Stimulated activated naive CD8-positive, alpha-beta T cell treated with anti-CD3 and anti-CD28 coated beads, Interleukin-15, amount 100 ng/mL, for 72 hours (primary cell): Measurements from ENCODE around the gene SAMD3.
A peak's percentile ranks its signal among the peaks of the same experiment; 100 is the strongest.
"Not testable (repeated sequence)": the region's sequence is repeated elsewhere in the genome, so short reads cannot be mapped to it uniquely, and the experiment has no call there.

Source experiments
- ATAC-seq: fragments of 150-1000 bp; cut with Tn5 transposase; 2 replicates; pipeline ENCODE4 v1.10.0; 2021; ENCODE audit warnings: mild to moderate bottlenecking, moderate library complexity
- DNase-seq, 2 donors: peaks; one replicate each; pipeline ENCODE4 v3.0.0; 2021 to 2022
- H3K27ac Mint-ChIP-seq, 2 donors: one replicate each; pipeline ENCODE4 v1.8.0; 2022; ENCODE audit warnings: mild to moderate bottlenecking in 2 of 2, mixed read lengths in 2 of 2, moderate library complexity in 2 of 2
- H3K27me3 Mint-ChIP-seq: one replicate; pipeline ENCODE4 v1.8.0; 2022; ENCODE audit warnings: mixed read lengths
- H3K4me1 Mint-ChIP-seq: one replicate; pipeline ENCODE4 v1.8.0; 2022; ENCODE audit warnings: mild to moderate bottlenecking, mixed read lengths
- H3K4me3 Mint-ChIP-seq, 2 donors: one replicate each; pipeline ENCODE4 v1.8.0; 2022; ENCODE audit warnings: mild to moderate bottlenecking in 2 of 2, mixed read lengths in 2 of 2, moderate library complexity in 1 of 2
- H3K9me3 Mint-ChIP-seq, 2 donors: one replicate each; pipeline ENCODE4 v1.8.0; 2022; ENCODE audit warnings: mixed read lengths in 2 of 2

The SAMD3 gene

GRCh38 chr6:130222775-130223174 lies at the start of gene SAMD3:
TSS of gene SAMD3 (minus strand) at chr6:130222951. CDS start at chr6:130215273, 7,678 bp downstream.
- no peak within 1 kb of the TSS for H3K4me3 Mint-ChIP-seq
- peaks cover 22% of the 10 kb centered on the region for H3K4me1 Mint-ChIP-seq
- no peaks in the 10 kb centered on the region for H3K27me3 Mint-ChIP-seq
- no peak for ATAC-seq
- no peak for DNase-seq
- peaks cover 7 to 10% of the 10 kb centered on the region in 2 donors for H3K9me3 Mint-ChIP-seq
- peak within 1 kb of the TSS in 1 of 2 donors; percentile 27 for H3K27ac Mint-ChIP-seq

- H3K4me1 Mint-ChIP-seq: no peaks in the 10 kb centered on the region
- ATAC-seq (no peak), DNase-seq (no peak)
- no peak overlapping the region for H3K27ac Mint-ChIP-seq
- H3K27me3 Mint-ChIP-seq: no peaks in the 10 kb centered on the region
- no peak overlapping the region for H3K4me3 Mint-ChIP-seq
- H3K9me3 Mint-ChIP-seq: peaks cover 16 to 22% of the 10 kb centered on the region in 2 donors
Observed at GRCh38 chr6:130269969-130270635, 47.4 kb upstream of the SAMD3 start.

DNA sequence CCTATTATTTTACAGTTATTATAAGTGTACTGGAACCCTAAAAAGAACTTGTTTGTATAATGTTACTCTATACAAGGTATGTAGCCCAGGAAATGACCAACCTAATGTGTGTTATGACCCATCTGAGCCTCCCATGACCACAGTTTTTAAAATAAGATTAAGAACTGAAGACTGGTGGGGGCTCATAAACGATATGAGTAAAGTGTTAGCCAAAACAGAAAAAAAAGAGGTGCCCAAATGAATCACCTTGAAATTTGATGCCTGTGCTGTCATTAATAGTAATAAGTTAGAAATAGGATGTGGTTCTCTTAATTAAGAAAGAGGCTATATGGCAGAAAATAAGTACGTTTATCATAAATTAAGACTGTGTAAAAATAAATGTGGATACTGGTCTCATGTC lies 42.8 kb upstream of the SAMD3 start:
- ATAC-seq, H3K4me1 Mint-ChIP-seq, H3K27me3 Mint-ChIP-seq, H3K4me3 Mint-ChIP-seq, H3K27ac Mint-ChIP-seq, DNase-seq: not testable (repeated sequence)
- peaks cover 8 to 22% of the 10 kb centered on the region in 2 donors for H3K9me3 Mint-ChIP-seq

GRCh38 chr6:130262008-130262407 lies 39.3 kb upstream of the SAMD3 start:
- ATAC-seq (no peak), DNase-seq (no peak)
- no peaks in the 10 kb centered on the region for H3K27me3 Mint-ChIP-seq
- H3K27ac Mint-ChIP-seq: no peak overlapping the region
- H3K4me3 Mint-ChIP-seq: no peak overlapping the region
- peaks cover 24% of the 10 kb centered on the region for H3K4me1 Mint-ChIP-seq
- peaks cover 13 to 41% of the 10 kb centered on the region in 2 donors for H3K9me3 Mint-ChIP-seq

- Mint-ChIP-seq H3K27ac (peak overlapping the region in 1 of 2 donors; percentile 36), H3K4me1 (peaks cover 24% of the 10 kb centered on the region), H3K4me3 (peak overlapping the region in 1 of 2 donors; percentile 7), H3K9me3 (peaks cover 13 to 41% of the 10 kb centered on the region in 2 donors)
- not testable (repeated sequence) for DNase-seq, ATAC-seq, H3K27me3 Mint-ChIP-seq
Observed at GRCh38 chr6:130261558-130261957, 38.8 kb upstream of the SAMD3 start.

DNA sequence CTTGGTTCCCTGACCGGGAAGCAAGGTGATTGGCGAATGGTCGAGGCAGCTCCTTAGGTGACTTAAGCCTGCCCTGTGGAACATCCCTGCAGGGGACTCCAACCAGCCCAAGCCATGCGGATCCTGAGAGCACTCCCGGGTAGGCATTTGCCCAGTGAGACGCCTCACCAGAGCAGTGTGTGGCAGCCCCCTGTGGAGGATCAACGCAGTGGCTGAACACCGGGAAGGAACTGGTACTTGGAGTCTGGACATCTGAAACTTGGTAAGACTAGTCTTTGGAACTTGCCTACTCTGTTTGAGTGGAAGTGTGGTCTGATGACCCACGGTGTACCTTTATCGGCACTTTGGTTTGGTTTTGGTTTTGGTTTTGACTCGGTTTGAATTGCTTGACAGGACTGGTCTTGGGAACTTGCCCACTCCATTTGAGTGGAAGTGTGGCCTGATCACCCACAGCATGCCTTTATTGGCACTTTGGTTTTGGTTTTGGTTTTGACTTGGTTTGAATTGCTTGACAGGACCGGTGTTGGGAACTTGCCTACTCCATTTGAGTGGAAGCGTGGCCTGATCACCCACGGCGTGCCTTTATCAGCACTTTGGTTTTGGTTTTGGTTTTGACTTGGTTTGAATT lies 38.0 kb upstream of the SAMD3 start:
- ATAC-seq, H3K27me3 Mint-ChIP-seq, DNase-seq, H3K27ac Mint-ChIP-seq: not testable (repeated sequence)
- peaks cover 13 to 41% of the 10 kb centered on the region in 2 donors for H3K9me3 Mint-ChIP-seq
- H3K4me1 Mint-ChIP-seq: peaks cover 24% of the 10 kb centered on the region
- peak overlapping the region in 1 of 2 donors; percentile 7 for H3K4me3 Mint-ChIP-seq

DNA sequence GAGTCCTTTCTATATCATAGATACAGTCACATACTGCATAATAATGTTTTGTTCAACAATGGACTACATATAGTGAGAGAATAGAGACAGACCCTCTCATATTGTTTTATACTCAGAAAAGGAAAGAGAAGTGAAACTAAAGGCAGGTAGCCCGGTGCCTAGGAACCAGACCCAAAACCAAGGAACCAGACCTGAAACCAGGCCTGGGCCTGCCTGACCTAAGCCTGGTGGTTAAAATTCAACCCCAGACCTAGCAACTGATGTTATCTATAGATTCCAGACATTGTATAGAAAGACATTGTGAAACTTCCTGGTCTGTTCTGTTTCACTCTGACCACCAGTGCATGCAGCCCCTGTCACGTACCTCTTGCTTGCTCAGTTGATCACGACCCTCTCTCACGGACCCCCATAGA lies 37.3 kb upstream of the SAMD3 start:
- H3K4me3 Mint-ChIP-seq, ATAC-seq, H3K27me3 Mint-ChIP-seq: not testable (repeated sequence)
- H3K9me3 Mint-ChIP-seq: peaks cover 13 to 41% of the 10 kb centered on the region in 2 donors
- H3K27ac Mint-ChIP-seq: peak overlapping the region in 1 of 2 donors; percentile 12
- peaks cover 24% of the 10 kb centered on the region for H3K4me1 Mint-ChIP-seq
- peak in 1 of 2 donors; percentile 24 for DNase-seq

DNA sequence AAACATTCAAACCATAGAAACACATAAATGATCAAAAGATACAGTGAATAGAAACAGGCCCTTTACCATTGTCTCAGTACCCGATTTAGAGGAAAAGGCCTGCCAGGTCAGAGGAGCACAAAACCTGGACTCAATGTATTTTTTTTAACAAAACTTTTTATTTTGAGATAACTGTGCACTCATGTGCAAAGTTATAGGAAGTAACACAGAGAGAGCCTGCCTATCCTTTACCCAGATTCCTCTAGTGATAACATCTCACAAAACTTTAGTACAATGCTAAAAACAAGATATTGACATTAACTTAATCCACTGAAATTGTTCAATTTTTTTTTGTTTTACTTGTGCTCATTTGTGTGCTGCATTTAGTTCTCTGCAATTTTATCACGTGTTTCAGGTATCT lies 36.8 kb upstream of the SAMD3 start:
- no peaks in the 10 kb centered on the region for H3K27me3 Mint-ChIP-seq
- DNase-seq (no peak), ATAC-seq (no peak)
- no peak overlapping the region for H3K27ac Mint-ChIP-seq
- no peak overlapping the region for H3K4me3 Mint-ChIP-seq
- peaks cover 13 to 41% of the 10 kb centered on the region in 2 donors for H3K9me3 Mint-ChIP-seq
- peaks cover 24% of the 10 kb centered on the region for H3K4me1 Mint-ChIP-seq

- no peak for ATAC-seq
- Mint-ChIP-seq H3K27me3 (no peaks in the 10 kb centered on the region), H3K9me3 (peaks cover 13 to 39% of the 10 kb centered on the region in 2 donors), H3K27ac (no peak overlapping the region), H3K4me3 (no peak overlapping the region), H3K4me1 (peaks cover 24% of the 10 kb centered on the region)
- no peak for DNase-seq
Observed at GRCh38 chr6:130259140-130259539, 36.4 kb upstream of the SAMD3 start.

DNA sequence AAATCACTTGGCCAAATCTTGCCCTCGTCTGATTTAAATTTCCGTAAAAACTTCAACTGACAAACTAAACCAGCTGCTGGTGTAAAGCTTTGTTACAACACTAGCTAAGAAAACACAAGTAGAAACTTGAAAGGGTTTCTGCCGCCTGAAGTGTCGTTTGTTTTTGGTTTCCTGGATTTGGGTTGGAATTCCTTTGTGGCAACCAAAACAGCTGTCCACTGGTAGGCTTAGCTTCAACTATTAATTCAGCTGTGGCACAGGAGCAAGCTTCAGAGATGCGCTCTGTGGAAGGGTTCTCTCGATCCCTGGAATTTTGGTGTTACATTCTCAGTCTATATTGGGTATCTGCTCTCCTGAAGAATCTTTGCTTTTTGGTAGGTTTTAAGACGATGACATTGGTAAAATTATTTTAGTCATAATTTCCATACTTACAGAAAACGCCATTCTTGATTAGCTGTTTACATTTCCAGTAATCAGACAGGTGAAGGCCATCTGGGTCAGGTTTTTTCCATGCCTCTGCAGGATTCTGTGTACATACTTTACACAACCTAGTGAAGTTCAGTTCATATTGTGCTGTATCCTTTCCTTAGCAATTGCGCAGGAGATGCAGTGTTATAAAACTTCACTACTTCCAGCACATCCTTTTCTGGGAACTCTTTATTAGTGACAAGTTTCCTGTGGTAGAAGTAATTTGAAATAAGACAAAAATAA lies 29.9 kb upstream of the SAMD3 start:
- H3K9me3 Mint-ChIP-seq: peaks cover 0 to 6% of the 10 kb centered on the region in 2 donors
- ATAC-seq (no peak), DNase-seq (no peak)
- peak overlapping the region in 1 of 2 donors; percentile 61 for H3K27ac Mint-ChIP-seq
- no peaks in the 10 kb centered on the region for H3K4me1 Mint-ChIP-seq
- no peak overlapping the region for H3K4me3 Mint-ChIP-seq
- H3K27me3 Mint-ChIP-seq: no peaks in the 10 kb centered on the region

- DNase-seq: no peak
- no peak overlapping the region for H3K4me3 Mint-ChIP-seq
- ATAC-seq: no peak
- peaks cover 0 to under 1% of the 10 kb centered on the region in 2 donors for H3K9me3 Mint-ChIP-seq
- H3K4me1 Mint-ChIP-seq: no peaks in the 10 kb centered on the region
- H3K27me3 Mint-ChIP-seq: no peaks in the 10 kb centered on the region
- H3K27ac Mint-ChIP-seq: no peak overlapping the region
Observed at GRCh38 chr6:130245267-130245666, 22.5 kb upstream of the SAMD3 start.

DNA sequence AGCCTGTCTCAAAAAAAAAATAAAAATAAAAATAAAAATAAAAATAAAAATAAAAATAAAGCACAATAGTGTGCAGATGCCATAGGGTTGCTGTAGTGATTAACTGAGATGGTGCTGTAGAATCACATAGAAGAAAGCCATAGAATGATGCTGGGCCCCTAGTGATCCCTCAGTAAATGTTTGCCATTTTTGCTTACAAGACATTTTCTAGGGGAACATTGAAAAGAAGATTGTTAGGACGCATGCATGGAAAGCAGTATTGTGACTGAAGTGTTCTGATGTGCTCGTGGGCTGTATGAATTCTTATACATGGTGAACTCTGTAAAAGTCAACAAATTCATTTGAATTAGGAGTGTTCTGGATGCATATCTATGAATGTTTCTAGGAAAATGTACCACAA lies 22.0 kb upstream of the SAMD3 start:
- Mint-ChIP-seq H3K4me3 (no peak overlapping the region), H3K27me3 (no peaks in the 10 kb centered on the region), H3K4me1 (no peaks in the 10 kb centered on the region), H3K27ac (no peak overlapping the region), H3K9me3 (no peaks in the 10 kb centered on the region)
- ATAC-seq (no peak), DNase-seq (no peak)

GRCh38 chr6:130240232-130240631 lies 17.5 kb upstream of the SAMD3 start:
- DNase-seq: no peak
- H3K4me1 Mint-ChIP-seq: no peaks in the 10 kb centered on the region
- H3K4me3 Mint-ChIP-seq: no peak overlapping the region
- H3K9me3 Mint-ChIP-seq: no peaks in the 10 kb centered on the region
- H3K27me3 Mint-ChIP-seq: no peaks in the 10 kb centered on the region
- ATAC-seq: no peak
- no peak overlapping the region for H3K27ac Mint-ChIP-seq

DNA sequence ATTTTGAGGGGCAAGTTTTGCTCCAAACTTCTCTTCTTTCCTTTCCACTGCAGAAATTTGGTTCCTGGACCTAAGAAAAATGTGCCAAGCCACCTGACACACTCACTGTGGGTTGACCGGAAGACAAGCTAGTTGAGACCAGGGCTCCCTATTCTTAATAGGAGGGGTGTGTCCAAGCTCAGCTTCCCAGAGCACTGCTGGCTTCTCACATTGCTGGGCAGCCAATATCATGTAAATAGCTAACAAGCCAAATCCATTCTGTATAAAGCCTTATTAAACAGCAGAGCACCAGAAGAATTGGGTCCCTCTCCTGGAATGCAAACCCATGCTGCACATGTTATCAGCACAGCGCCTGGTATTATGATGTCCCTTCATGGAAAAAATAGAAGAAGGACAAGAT lies 17.0 kb upstream of the SAMD3 start:
- ATAC-seq: no peak
- Mint-ChIP-seq H3K27ac (no peak overlapping the region), H3K27me3 (no peaks in the 10 kb centered on the region), H3K4me1 (no peaks in the 10 kb centered on the region), H3K9me3 (no peaks in the 10 kb centered on the region), H3K4me3 (no peak overlapping the region)
- no peak for DNase-seq

GRCh38 chr6:130233330-130233729 lies 10.6 kb upstream of the SAMD3 start:
- Mint-ChIP-seq H3K4me1 (no peaks in the 10 kb centered on the region), H3K27me3 (no peaks in the 10 kb centered on the region), H3K27ac (no peak overlapping the region), H3K4me3 (no peak overlapping the region), H3K9me3 (no peaks in the 10 kb centered on the region)
- ATAC-seq (no peak), DNase-seq (no peak)

- H3K27me3 Mint-ChIP-seq, DNase-seq, H3K4me3 Mint-ChIP-seq, H3K9me3 Mint-ChIP-seq, ATAC-seq, H3K4me1 Mint-ChIP-seq: not testable (repeated sequence)
- peak overlapping the region in 1 of 2 donors; percentile 40 for H3K27ac Mint-ChIP-seq
Observed at GRCh38 chr6:130230531-130230930, 7.8 kb upstream of the SAMD3 start.
